Measurements from ENCODE around the gene KLHL7.

The KLHL7 gene

DNA sequence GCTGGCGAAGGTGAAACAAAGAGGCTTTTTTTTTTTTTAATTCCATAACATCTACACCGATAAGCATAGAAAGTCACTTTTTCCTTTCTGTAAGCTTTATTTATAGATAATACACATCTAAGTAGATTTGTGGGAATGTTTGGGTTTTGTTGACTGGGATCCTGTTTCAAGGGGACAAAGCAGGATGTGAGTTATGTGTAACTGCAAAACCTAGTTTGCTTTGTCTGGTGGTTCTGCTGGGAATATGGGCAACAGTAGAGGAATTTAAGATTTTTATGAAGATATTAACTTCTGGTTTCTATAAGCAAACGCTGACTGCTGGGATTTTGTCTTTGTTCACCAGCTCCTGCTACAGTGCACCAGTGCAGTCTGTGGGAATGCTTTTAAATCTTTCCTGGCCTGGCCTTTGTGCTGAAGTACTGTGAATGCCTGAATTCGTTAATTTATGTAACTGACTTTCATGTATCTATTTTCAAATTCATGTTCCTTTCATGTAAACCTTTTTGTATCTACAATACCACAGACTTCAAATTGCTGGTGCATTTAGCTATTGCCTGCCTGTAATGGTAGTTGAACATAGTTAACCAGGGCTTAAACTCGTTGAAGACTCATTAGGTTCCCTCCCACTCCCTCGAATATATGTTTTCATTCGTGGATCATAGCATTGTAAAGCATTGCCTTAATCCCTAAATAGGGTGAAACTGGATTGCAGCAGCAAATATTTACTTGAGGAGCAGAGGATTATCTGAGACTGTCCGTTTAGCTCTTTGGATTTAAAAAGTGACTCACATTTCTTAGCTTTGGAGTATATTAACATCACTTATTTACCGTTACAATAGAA lies 1.5 kb downstream of the KLHL7 start:
- TF ChIP-seq, protein P1, sequence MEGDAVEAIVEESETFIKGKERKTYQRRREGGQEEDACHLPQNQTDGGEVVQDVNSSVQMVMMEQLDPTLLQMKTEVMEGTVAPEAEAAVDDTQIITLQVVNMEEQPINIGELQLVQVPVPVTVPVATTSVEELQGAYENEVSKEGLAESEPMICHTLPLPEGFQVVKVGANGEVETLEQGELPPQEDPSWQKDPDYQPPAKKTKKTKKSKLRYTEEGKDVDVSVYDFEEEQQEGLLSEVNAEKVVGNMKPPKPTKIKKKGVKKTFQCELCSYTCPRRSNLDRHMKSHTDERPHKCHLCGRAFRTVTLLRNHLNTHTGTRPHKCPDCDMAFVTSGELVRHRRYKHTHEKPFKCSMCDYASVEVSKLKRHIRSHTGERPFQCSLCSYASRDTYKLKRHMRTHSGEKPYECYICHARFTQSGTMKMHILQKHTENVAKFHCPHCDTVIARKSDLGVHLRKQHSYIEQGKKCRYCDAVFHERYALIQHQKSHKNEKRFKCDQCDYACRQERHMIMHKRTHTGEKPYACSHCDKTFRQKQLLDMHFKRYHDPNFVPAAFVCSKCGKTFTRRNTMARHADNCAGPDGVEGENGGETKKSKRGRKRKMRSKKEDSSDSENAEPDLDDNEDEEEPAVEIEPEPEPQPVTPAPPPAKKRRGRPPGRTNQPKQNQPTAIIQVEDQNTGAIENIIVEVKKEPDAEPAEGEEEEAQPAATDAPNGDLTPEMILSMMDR (IDR thresholded peaks at IDR 0.05; ENCODE audit: insufficient read depth, low read depth, low read length, missing control alignments): no peak
- DNase-seq (ENCODE audit: low read depth): no peak
- H3K4me3 ChIP-seq (ENCODE audit: low read depth, low read length): peak overlapping the region; percentile 81

DNA sequence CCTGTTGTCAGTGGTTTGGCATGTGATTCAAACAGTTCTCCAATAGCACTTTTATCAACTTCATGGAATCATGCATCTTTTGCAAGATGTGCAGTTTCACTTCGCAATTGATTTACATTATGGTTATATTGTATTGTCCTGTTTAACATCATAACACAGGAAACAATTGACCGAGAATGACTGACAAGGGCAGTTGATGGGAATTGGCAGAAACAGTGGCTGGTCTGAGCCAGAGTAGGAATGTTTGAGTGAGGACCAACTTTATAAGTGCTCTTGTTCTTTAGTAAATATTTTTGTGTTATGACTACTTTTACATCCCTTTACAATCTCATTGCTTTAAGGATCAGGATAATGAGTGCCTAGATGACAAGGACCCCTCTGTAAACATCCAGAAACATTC lies 2.2 kb downstream of the KLHL7 start:
- DNase-seq (ENCODE audit: low read depth): no peak
- H3K4me3 ChIP-seq (ENCODE audit: low read depth, low read length): no peak overlapping the region
- TF ChIP-seq, protein P1 (IDR thresholded peaks at IDR 0.05; ENCODE audit: insufficient read depth, low read depth, low read length, missing control alignments): no peak

DNA sequence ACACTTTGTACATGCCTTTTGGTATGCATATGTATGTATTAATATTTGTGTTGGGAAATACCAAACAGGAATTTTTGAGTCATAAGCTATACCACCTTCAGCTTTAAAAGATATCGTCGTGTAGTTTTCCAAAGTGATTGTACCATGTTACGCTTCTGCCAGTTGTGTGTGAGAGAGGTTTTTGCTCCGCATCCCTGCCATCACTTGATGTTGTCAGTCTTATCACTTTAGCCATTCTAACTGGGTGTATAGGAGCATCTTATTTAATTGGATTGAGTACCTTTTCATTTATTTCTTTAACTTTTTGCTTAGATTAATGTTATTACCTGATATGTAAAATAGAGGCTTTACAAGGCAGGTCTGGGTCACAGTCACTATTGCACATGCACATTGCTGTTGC lies 3.4 kb downstream of the KLHL7 start:
- no peak for DNase-seq (ENCODE audit: low read depth)
- TF ChIP-seq, protein P1 (IDR thresholded peaks at IDR 0.05; ENCODE audit: insufficient read depth, low read depth, low read length, missing control alignments): no peak
- no peak overlapping the region for H3K4me3 ChIP-seq (ENCODE audit: low read depth, low read length)

DNA sequence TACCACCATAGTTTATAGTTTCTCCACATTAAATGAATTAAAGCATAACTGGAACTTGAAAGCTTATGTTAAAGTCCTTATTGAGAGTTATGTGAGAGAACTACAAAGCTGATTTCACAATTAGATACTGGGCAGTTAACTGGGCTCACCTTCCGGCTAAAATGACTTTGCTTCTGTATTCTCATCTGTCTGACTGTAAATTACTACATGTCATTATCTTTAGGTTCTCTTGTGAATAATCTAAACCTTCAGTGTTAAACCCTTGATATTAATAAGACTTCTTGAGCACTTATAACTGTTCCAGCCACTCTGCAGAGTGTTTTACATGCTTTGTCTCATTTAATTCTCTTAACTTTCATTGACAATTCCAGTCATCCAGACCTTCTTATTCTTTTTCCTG lies 3.9 kb downstream of the KLHL7 start:
- no peak for DNase-seq (ENCODE audit: low read depth)
- H3K4me3 ChIP-seq (ENCODE audit: low read depth, low read length): no peak overlapping the region
- TF ChIP-seq, protein P1 (IDR thresholded peaks at IDR 0.05; ENCODE audit: insufficient read depth, low read depth, low read length, missing control alignments): no peak

DNA sequence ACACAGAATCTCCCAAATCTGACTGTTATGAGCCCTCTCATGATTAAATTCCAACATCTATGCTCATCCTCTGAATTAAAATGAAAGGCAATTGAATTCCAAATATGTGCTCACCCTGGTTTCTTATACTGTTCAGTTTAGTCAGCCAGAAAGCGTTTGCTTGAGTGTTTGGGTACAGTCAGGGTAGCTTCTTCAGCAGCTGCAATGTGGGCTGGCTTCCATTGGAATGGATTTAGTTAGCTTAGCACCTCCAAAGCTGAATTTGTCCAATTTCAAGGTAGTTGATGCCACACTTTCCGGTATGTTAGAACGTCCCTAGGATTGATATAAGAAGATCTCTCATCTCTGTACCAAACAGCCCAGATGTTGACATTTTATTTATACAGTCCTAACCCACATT lies 9.3 kb downstream of the KLHL7 start:
- TF ChIP-seq, protein P1 (IDR thresholded peaks at IDR 0.05; ENCODE audit: insufficient read depth, low read depth, low read length, missing control alignments): no peak
- H3K4me3 ChIP-seq (ENCODE audit: low read depth, low read length): no peak overlapping the region
- DNase-seq (ENCODE audit: low read depth): no peak

DNA sequence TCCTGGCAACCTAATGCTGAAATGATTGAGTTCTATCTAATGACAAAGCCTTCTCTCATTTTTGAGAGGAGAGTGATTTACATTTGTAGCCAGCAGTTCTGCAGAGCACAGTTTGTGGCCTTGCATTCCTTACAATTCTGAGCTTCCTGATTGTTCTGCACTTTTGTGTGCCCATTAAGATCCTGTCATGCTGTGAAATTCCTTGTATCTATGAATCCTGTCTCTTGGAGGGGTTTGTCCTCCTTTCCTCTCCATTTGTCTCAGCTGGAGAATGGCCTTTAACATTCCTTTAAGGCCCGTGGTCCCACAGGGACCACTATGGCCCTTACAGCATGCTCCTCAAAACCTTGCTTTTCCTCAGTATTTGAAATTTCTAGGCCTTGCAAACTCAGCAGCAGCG lies 10.4 kb downstream of the KLHL7 start:
- no peak overlapping the region for H3K4me3 ChIP-seq (ENCODE audit: low read depth, low read length)
- TF ChIP-seq, protein P1 (IDR thresholded peaks at IDR 0.05; ENCODE audit: insufficient read depth, low read depth, low read length, missing control alignments): no peak
- DNase-seq (ENCODE audit: low read depth): no peak

DNA sequence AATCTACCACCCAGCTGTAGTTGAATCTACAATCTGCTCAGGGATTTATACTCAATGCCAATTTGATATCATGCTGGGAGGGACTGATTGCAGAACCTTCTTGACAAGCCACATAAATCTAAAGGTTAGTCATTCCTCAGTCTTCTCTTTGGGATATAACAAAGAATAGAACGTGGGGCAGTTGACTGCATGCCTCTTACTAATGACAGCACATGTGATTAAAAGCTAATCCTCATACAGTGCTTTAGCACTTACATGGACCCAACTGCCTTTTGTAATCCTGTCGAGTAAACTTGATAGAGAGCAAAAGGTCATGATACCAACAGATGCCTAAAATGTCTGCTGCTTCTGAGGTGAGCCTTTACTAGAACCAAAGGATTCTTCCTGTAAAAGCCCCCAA lies 12.3 kb downstream of the KLHL7 start:
- no peak overlapping the region for H3K4me3 ChIP-seq (ENCODE audit: low read depth, low read length)
- no peak for DNase-seq (ENCODE audit: low read depth)
- TF ChIP-seq, protein P1 (IDR thresholded peaks at IDR 0.05; ENCODE audit: insufficient read depth, low read depth, low read length, missing control alignments): no peak
